Panc1 (cell line): ENCODE results near the gene MS4A1.

Experiments
- CTCF ChIP-seq: fragments of 450-650 bp; IDR thresholded peaks from 2 replicates; pipeline ENCODE4 v1.5.1; 2017; ENCODE audit warnings: mild to moderate bottlenecking
- POLR2AphosphoS5 ChIP-seq: IDR thresholded peaks from 2 replicates; pipeline ENCODE4 v1.6.1; 2012; ENCODE audit warnings: mild to moderate bottlenecking, low read depth, low read length, moderate library complexity
- REST ChIP-seq, 2 experiments: IDR thresholded peaks; 2 replicates each; pipeline ENCODE4 v1.6.1; 2011 to 2012; ENCODE audit warnings: low read depth in 2 of 2, control low read depth in 1 of 2, low read length in 1 of 2, mild to moderate bottlenecking in 1 of 2, moderate library complexity in 1 of 2; ENCODE audit not compliant: insufficient read depth in 1 of 2
- TCF7L2 ChIP-seq: IDR thresholded peaks from 2 replicates; pipeline ENCODE4 v1.6.1; 2011; ENCODE audit warnings: mild to moderate bottlenecking, low read depth, low read length, inconsistent platforms

- TF ChIP-seq CTCF (no peak), POLR2AphosphoS5 (no peak), REST (IDR thresholded peaks at IDR 0.05; ENCODE audit: insufficient read depth in 1 of 2, low read depth in 2 of 2, low read length in 1 of 2) (no peak), TCF7L2 (no peak)
Measured at GRCh38 chr11:60513496-60514460, 58.1 kb downstream of the MS4A1 start.
